Activated gamma-delta T cell treated with Interleukin-2 at 50 U/mL for 16 hours (primary cell): ENCODE measurements around the gene NKD2.
"Not testable (repeated sequence)": the region's sequence is repeated elsewhere in the genome, so short reads cannot be mapped to it uniquely, and the experiment has no call there.

Experiments
- DNase-seq: peaks from one replicate; pipeline ENCODE4 v3.0.0-alpha.2; 2020

Gene NKD2

DNA sequence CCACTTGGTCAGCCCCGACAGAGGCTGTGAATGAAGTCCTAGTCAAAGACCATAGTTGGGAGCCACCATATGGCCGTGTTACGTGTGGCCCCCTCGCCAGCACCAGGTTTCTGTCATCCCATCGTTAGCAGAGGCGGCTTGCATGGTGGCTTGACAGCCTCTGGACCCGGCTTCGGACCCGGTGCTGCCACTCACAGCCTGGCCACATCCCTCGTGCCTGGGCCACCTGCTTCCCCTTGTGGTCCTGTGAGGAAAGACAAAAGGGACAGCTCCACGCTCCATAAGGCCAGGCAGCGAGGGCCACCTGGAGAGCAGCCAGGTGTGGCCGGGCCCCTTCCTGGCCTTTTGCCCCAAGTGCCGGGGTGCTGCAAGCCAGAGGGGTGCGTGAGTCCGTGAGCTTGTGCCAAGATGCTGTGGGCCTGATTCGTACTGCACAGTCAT lies 6.2 kb downstream of the NKD2 start:
- DNase-seq: no peak

DNA sequence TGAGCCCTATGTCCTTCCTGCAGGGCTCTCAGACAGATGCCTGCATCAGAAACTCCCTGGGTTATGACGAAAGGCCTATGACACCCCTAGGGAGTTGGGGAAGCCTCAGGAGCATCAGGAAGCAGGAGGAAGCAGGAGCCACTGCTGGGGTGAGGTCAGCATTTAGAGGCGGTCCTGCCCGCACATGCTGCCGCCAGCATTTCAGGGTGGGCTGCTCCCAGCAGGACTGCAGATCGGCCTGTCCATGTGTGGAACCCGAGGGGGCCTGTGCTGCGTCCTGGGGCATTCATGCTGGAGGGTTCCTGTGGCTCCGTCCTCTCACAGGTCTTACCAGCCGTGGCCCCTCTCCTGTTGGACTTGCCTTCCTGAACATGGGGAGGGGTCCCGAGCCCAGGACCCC lies 6.9 kb downstream of the NKD2 start:
- DNase-seq: no peak

DNA sequence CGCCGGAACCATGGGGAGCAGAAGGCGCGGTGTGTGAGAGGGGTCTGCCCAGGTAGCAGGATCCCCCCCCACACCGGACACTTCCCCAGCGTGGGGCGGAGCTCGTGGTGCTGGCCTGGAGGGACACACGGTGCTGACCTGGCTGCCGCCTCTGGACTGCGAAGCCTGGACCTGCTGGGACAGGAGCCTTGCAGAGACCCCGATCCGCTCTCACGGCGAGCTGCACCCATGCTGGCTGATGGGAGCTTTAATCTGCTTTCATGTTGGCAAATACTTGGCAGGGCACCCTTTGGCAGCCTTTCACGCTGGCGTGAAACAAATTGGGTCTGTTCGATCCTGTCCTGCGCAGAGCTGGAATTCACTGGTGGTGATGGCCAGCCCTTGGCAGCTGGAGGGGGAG lies 7.4 kb downstream of the NKD2 start:
- DNase-seq: no peak

DNA sequence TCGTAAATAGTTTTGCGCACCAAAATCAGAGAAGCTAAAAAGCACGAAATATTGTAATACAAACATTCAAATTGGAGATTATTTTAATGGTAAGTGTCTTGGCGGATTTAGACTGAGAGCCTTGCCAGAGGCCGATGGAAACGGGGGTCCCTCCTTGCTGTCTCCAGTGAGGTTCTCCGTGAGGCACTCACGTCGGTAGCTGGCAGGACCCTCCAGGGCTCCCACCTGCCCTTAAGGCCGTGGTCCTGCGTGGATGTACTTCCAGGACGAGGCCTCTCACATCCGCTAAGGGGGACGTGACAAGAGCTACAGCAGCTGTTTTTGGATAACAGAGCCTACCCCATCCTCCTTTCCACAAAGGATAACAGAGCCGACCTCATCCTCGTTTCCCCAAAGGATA lies 7.9 kb downstream of the NKD2 start:
- no peak for DNase-seq

DNA sequence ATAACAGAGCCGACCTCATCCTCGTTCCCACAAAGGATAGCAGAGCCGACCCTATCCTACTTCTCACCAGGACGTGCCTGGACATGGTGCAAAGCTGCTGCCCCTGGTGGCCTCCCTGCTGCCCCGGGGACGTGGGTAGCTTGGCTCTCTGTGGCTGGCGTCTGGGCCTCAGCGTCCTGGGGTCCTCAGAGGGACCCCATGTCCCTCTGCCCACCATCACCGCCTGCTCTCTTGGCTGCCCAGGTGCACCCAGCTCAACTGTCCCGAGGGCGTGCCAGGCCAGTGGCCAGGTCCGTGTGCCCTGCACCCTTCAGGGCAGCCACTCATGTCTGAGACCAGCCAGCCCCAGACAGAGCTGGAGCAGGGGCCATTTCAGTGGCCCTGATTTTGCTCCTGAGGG lies 8.5 kb downstream of the NKD2 start:
- DNase-seq: no peak

DNA sequence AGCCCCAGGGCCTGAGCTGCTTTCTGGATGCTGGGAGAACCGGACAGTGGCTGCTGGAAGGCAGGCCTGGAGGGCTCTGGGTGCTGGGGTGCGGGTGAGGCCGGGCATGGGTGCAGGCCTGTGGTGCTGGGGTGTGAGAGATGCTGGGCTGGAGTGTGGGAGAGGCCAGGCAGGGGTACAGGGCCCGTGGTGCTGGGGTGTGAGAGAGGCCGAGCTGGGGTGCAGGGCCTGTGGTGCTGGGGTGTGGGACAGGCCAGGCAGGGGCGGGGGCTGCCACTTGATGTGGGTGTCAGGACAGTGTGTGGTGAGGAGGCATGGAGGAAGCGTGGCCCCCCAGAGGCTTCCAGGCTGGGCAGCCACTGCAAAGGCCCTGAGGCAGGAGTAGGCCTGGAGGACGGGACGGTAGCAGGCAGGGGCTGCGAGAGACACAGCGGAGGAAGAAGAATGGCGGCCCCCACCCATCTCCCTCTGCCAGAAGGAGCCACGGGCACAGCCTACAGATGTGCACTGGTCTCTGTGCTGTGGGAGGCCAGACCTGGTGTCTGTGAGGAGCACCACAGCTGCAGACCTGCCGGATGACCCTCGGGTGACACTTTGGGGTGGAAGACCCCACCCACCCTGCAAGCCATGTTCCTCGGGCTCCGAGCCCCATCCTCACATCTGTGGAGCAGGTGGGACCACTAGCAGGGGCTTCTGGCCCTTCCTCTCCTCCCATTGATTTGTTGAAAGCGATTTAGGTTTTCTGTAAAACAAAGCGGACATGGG lies 9.3 kb downstream of the NKD2 start:
- no peak for DNase-seq

DNA sequence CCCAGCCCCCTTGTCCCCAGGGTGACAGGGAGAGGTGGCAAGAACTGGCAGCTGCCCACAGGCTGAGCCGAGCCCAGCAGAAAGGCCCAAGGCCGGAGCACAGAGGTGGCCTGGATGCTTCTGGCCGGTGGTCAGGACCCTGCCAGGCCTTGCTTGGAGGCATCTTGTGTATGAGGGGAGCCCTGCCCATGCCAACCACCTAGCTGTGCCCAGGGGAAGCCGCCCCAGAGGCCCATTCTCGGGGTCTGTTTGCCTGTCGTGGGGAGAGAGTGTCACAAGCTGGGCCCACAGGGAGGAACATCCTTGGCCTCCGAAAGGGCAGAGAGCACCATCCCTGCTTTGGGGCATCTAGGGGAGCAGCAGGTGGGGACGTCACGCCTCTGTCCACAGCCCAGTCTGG lies 10.0 kb downstream of the NKD2 start:
- no peak for DNase-seq

DNA sequence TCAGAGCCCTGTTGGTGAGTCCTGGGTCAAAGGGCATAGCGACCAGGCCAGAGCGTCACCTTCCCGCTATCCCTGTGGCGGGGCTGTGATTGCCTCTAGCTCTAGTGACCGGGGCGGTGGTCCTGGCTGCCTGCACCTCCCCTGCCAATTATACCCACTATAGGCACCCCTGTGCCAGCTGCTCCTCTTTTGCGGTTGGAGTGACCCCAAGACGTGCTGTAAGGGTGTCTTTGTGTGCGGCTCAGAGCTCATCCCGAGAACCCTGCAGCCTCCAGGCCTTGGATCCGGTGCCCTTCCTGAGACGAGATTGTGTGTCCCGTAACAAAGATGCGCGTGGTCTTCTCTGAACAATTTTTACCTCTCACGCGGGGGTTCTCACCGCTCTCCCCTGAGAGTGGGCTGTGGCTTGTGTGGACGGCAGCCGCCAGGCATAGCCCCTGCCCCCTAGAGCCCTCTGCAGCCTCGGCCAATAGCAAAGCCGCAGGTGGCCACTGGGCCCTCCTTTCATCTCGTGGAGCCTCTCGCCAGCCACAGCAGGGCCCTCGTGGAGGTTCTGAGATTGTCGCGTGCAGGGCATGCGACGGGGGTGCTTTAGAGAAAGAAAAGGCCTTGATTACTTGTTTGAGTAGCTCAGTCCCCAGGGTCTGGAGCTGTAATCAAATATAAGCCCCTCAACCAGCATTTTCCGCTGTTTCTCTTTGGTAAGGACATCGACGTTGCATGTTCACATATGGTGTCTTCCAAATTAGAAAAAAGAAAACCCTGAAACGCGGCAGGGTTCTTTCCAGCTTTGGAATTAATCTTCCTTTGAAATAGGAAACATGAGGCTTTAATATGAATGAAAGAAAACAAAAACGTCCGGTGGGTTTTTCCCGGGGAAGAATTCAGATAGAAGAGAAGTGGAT lies 10.7 kb downstream of the NKD2 start:
- no peak for DNase-seq

DNA sequence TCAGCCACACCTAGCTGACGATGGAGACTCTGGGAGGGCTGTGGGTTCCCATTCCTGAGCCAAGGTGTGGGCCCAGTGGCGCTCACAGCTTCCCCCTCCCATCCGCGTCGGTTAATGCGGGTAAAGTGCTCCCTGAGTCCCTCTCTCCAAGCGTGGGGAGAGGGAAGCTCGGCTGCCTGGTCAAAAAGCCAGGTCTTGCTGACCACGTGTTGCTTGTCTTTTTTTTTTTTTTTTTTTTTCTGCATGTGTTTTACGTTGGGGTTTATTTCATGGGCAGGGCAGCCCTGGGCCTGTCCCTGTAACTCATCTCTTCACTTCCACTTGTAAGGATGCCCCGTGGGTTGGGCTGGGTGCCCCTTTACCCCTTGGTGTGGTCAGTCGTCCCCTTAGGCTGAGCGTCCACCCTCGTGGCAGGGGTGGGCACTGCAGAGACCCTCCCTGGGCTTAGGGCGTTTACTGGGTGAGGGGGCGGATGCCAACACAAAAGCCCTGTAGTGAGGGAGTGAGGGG lies 11.9 kb downstream of the NKD2 start:
- DNase-seq: no peak

DNA sequence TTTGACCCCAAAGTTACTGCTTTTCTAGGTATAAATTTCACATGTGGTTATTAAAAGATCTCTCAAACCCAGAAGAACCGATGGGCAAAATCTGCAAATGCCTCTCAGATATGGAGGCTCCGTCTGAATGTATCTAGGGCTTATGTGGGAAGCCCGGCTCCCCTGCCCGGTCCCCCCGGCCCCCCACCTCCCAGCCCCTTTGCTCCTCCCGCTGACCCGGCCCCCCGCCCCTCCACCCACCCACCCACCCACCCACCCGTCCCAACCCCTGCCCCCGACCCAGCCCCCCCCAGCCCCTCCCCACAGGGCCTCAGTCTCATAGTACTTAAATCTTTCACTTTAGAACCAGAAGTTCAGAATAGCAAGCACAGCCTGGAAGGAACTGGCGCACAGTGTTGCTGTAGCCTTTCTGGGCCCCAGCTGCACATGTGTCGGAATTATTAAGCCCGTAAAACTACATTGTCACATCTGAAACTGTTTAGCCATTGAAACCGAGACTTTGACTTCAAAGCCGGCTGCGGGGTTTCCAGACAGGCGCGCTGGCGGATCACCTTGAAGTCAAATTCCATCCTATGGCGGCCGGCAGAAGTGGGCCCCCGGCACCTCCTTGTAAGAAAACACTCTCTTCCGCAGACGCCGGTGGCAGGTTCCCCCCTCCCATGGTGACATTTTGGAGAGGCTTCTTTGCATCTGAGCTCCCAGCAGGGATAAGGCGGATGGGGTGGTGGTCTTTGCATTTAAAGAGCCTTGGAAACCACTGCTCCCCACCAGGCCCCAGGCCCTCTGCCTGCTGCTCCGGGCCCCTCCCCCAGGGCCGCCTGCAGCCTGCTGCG lies 12.8 kb downstream of the NKD2 start:
- DNase-seq: no peak

DNA sequence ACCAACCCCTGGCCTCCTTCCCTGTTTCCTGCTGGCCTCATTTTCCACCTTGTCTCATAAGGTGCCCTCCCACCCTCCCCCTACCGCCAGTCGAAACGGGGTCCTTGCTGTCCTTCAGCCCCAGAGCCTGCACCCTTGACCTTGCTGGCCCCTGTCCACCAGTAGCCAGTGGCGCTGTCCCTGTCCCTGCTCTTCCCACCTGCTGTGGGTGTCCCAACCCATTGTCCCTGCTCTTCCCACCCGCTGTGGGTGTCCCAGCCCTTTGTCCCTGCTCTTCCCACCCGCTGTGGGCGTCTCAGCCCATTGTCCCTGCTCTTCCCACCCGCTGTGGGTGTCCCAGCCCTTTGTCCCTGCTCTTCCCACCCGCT lies 13.4 kb downstream of the NKD2 start:
- DNase-seq: not testable (repeated sequence)

DNA sequence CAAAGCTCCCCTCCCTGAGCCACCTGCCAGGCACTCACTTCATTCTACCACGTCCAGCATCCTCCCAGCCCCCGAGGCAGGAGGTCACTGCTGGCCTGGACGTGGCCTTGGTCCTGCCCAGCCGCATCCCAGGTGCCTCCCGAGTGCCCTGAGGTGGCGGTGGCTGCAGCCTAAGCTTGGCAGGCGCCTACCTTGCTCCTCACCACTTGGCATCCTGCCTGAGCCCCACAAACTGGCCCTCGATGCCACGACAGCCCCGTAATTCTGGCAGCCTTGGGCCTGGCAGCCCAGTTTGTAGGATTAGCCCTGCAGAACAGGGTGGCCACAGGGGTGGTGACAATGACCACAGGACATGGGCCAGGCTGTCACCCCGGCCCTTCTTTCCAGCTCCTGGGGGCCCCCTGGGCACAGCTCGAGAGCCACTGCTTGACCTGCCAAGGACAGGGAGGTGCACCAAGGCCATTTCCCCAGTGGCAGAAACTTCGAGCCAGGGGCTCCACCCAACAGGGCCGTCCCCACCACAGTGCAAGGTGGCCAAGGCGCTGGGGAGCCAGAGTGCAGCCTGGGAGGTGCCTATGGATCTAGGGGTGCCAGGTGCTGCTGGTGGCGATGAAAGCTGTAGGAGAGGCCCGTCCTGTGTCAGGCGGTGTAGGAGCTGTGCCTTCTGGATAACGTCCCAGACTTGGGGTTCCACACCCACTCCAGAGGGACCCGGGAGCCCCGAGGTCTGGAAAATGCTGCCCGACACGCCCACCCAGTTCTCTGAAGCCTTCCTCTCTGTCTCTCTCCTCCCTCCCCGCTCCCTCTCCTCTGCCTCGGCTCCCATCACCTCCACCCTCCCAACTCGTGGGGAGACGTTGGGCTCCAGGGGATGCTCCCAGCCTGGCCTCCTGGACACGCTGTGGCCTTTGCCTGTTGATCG lies 18.4 kb downstream of the NKD2 start:
- DNase-seq: no peak

DNA sequence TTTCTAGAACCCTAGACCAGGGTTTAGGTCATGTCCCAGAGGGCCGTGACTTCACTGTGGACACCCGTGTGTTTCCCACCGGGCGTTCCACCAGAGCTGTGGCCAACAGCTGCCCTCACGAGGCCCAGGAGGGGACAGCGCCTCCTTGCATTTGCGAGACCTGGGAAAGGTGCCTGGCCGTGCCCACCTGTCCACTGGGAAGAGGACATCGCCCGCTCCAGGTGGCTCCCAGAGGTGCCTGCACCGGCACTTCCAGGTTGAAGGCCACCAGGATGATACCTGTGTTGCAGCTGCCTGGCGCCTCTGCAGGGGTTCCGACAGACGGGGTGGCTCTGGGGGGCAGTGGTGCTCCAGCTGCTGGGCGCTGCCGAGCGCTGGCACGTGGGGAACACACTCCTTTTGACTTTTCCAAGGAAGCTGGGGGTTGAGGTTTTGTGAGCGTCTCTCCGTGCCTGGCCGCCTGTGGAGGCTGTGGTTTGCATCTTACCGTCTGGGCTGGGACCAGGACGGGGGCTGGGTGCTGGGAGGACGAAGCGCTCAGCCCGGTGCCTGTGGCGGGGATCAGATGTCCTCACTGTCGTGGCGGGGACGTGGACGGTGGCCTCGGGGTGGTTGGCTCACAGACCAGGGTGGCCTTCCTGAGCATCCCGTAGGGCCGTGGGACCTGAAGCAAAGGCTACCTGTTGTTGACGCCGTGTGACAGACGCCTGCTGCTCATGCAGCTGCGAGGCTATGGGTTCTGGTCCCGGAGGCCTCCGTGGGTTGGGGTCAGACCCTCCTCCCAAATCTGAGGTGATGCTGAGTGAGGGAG lies 19.2 kb downstream of the NKD2 start:
- DNase-seq: no peak

DNA sequence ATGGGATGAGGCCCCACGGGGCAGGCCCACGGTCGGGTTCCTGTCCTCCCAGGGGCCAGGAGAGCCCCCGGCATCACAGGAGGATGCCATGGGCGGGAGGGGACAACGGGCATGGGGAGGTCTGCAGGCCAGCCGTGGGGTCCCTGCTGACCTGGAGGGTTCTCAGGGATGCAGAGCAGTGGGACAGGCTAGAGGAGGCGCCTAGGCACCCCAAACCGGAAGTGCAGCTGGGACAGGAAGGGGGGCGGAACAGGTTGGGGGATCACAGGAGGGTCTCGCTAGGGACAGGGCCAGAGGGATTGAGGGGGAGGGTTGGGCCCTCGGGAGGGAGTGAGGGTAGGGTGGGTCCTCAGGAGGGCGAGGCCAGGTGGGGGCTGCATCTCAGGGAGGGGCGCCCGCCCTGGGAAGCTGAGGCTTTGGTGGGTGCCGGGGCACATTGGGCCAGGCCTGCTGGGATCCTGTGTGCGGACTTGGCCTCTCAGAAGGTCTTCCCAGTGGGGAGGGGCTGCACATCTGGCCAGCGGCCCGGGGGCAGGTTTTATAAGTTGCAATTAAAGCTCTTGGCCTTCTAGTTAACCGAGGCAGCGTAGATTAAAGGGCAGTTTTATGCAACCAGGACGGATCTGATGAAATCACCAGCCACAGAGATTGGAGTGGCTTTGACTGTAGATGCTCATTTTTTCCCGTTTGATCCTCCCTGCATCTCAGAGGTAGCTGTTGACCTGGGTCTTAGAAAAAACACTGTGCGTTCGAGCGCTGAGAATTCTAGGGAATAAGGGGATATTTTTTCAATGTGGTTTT lies 20.1 kb downstream of the NKD2 start:
- DNase-seq: no peak

DNA sequence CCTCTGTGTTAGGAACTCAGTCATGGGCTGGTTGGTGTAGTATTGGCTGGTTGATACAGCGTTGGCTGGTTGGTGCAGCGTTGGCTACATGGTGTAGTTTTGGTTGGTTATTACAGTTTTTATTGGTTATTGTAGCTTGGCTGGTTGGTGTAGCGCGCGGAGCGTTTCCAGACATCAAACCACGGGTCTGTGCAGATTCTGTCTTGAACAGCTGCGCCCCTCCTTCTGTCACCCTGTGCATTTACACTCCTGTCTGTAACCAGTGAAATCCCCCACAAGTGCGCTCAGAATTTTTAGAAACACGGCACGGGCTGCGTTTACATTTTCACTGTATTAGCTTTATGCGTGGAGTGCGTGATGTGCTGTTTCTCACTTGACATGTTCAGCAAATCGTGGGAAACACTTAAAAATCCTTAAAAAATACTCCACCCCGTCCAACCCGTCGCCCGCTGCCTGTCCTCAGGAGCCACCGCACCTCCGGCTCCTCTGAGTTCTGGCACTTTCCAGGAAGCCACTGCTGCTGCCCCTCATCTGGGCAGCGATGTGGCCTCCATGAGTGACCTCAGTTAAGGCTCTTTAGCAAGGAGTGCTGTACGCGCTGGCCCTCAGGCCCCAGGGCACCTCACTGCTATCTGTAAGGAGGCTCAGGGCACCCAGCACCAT lies 20.8 kb downstream of the NKD2 start:
- no peak for DNase-seq

DNA sequence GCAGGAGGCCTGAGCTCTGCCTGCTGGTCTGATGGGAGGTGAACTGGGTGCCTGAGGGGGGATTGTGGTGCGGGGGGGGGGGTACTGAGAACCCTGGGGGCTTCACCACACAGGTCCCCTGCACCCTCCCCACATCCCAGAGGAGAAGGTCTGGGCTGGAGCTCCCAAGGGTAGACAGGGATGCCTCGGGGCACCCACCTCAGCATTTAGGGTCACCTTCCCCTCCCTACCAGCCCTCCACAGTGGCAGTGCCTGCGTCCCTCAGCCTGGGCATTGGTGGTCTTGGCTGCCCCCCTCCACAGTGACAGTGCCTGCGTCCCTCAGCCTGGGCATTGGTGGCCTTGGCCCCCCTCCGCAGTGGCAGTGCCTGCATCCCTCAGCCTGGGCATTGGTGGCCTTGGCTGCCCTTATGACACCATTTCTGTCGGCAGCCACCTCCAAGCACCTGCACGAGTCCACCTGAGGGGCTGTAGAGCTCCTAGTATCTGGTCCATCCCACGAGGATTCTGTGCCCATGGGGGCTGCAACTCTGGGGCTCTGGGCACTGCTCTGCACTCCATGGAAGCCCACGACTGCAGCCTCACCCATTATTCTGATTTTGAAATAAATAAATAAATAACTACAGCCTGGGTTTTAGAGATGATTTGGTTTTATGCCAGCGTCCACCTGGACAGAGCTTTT lies 21.5 kb downstream of the NKD2 start:
- DNase-seq: no peak

DNA sequence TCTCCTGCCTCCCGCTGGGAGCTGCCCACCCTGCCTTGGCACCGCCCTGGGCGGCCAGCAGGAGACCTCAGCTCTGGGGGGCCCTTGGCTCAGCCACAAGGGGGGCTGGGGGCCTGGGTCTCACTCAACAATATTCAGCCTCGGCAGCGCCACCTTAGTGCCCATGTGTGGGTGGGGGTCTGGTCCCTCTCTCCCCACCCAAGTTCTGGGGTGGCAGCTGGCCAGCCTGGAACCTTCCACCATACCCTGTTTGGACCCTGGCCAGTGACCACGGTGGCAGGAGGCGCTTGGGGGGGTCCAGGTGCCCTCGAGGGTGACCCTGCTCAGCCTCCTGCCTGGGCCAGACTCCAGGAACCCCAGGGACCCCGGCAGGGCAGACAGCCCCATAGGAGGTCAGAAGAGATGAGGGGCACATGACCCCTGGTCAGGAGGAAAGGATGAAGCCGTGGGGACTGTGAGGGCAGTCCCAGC lies 22.2 kb downstream of the NKD2 start:
- no peak for DNase-seq

DNA sequence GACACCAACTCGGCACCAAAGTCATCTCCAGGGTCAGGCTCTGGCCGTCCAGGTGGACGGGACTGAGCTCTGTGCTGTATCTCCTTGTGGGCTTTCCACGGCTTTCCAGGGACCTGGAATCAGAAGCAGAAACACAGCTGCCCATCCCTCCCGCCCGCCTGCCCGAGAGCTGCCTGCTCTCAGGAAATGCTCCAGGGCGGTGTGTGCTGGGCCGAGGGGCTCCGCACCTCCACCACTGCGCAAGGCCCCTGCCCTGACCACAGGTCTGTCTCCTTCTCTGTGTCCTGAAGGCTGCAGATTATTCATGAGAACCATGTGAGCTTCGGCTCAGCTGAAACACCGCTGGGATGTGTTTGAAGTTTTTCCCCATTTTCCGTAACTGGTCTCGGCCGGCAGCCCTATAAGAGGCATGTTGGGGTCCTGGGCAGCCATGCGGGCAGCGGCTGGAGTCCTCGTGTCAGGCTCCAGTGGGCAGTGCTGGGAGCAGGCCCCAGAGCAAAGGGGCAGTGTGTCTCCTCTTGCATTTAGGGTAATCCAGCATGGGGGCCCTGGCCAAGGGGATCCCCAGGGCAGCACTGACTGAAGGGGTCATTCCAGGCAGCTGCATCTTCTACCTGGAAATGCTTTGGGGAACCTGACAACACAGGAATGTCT lies 22.8 kb downstream of the NKD2 start:
- DNase-seq: no peak
